ENCODE measurements around the gene SLC6A18. TPM values are rescaled to one million over a fixed set of nuclear protein-coding genes. Genes with fewer than 3 reads are reported as not detected.

The SLC6A18 gene
- total and polyA plus RNA-seq, 2 of the 4 experiments (the other 2 are of a cell fraction) = not detected

GRCh38 chr5:1270426-1270825 lies 45.2 kb downstream of the SLC6A18 start:
- POLR2A ChIA-PET (ENCODE audit: unreplicated experiment) = no interaction called here

More at GRCh38 chr5:1270426-1270825, 45.2 kb downstream of the SLC6A18 start:
- no peak overlapping the region for H3K23ac ChIP-seq (ENCODE audit: low read depth, low read length)
- no TSS peak for BruUV-seq (replicated peaks)
- H3K56ac ChIP-seq (ENCODE audit: extremely low read depth, insufficient read depth, low read length) = no peak overlapping the region
- H2BK120ac ChIP-seq (ENCODE audit: low read depth, low read length) = no peak overlapping the region
- ATAC-seq (ENCODE audit: low read depth) = no peak
- no peak overlapping the region for H3K14ac ChIP-seq (replicated peaks; ENCODE audit: low read depth, low read length)
- H3K4me1 ChIP-seq (ENCODE audit: control insufficient read depth, insufficient read depth, low read length) = no peaks in the 10 kb centered on the region
- no peak for DNase-seq
- dilution Hi-C loops (cut with HindIII; ENCODE audit: low sequenced_read_pairs, unreplicated experiment) (no loop called here), intact Hi-C loops (cut with micrococcal nuclease) (no loop called here), in situ Hi-C loops (cut with MboI; ENCODE audit: low sequenced_read_pairs) (no loop called here)
- no peaks in the 10 kb centered on the region for H4K20me1 ChIP-seq (ENCODE audit: insufficient read depth, low read length)
- no peaks in the 10 kb centered on the region for H3K79me1 ChIP-seq (ENCODE audit: low read depth in 1 of 2, low read length in 2 of 2)
- WGBS, 2 experiments (ENCODE audit: extremely low coverage in 2 of 2, insufficient read length in 1 of 2) = 95% methylated on average over 10 of the region's 22 CpGs; no CpG with 5 or more reads in 1 of the 2 experiments
- no peak overlapping the region for H2BK5ac ChIP-seq (ENCODE audit: low read depth, low read length, poor library complexity, severe bottlenecking)
- no peak overlapping the region for H2AK5ac ChIP-seq (ENCODE audit: low read depth, low read length)
- no peak overlapping the region for H4K91ac ChIP-seq (ENCODE audit: insufficient read depth, low read depth, low read length)
- H2AK9ac ChIP-seq (replicated peaks; ENCODE audit: low read depth, low read length, poor library complexity) = no peak overlapping the region
- no peak overlapping the region for H3K9ac ChIP-seq (ENCODE audit: low read depth, low read length)
- H3K18ac ChIP-seq (ENCODE audit: low read depth, low read length) = no peak overlapping the region
- no peak overlapping the region for H3K27ac ChIP-seq (ENCODE audit: insufficient read depth, low read length)
- H3K4ac ChIP-seq (ENCODE audit: low read depth, low read length) = no peak overlapping the region
- H2AFZ ChIP-seq (replicated peaks; ENCODE audit: low read length, poor library complexity) = no peak overlapping the region
- H3K4me2 ChIP-seq (ENCODE audit: low read depth, low read length) = no peak overlapping the region
- H3K4me3 ChIP-seq (ENCODE audit: insufficient read depth, low read depth, low read length) = no peak overlapping the region
- no peak overlapping the region for H2BK20ac ChIP-seq (ENCODE audit: low read depth, low read length)
- H3K9me1 ChIP-seq (ENCODE audit: insufficient read depth, low read length) = no peaks in the 10 kb centered on the region
- H4K5ac ChIP-seq (ENCODE audit: low read depth, low read length) = no peak overlapping the region
- TF ChIP-seq RFX5 (IDR thresholded peaks at IDR 0.05; ENCODE audit: low read depth, low read length) (no peak), NFE2L2 (IDR thresholded peaks at IDR 0.05; ENCODE audit: low read depth, low read length) (no peak), RAD21 (IDR thresholded peaks at IDR 0.05; ENCODE audit: low read length) (no peak), RCOR1 (IDR thresholded peaks at IDR 0.05; ENCODE audit: insufficient replicate concordance, low read length) (no peak)
- TF ChIP-seq, protein P1, sequence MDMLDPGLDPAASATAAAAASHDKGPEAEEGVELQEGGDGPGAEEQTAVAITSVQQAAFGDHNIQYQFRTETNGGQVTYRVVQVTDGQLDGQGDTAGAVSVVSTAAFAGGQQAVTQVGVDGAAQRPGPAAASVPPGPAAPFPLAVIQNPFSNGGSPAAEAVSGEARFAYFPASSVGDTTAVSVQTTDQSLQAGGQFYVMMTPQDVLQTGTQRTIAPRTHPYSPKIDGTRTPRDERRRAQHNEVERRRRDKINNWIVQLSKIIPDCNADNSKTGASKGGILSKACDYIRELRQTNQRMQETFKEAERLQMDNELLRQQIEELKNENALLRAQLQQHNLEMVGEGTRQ (IDR thresholded peaks at IDR 0.05; ENCODE audit: low read depth, low read length) = no peak
- no peaks in the 10 kb centered on the region for H3K27me3 ChIP-seq (ENCODE audit: control insufficient read depth, insufficient read depth, low read length)
- no peak overlapping the region for H2BK15ac ChIP-seq (ENCODE audit: low read depth, low read length)
- H3K36me3 ChIP-seq (ENCODE audit: control insufficient read depth, insufficient read depth, low read length) = no peaks in the 10 kb centered on the region
- H4K8ac ChIP-seq (ENCODE audit: low read depth in 2 of 2, low read length in 2 of 2) = no peak overlapping the region
- CTCF ChIA-PET = no interaction called here
- H3K9me3 ChIP-seq (ENCODE audit: control insufficient read depth, insufficient read depth, low read length) = peaks cover 27% of the 10 kb centered on the region
